Small intestine (tissue), 16 donors: Measurements from ENCODE around the gene HERC5. TPM values are rescaled to one million over a fixed set of nuclear protein-coding genes. Genes with fewer than 3 reads are reported as not detected.
A peak's percentile ranks its signal among the peaks of the same experiment; 100 is the strongest.

Experiments used
- DNase-seq, 2 donors: peaks; one replicate each; pipeline versions ENCODE4 v3.0.0 to v3.0.0-alpha.2; 2013
- FAIRE-seq: peaks from 2 replicates; lab custom pipeline; 2012; peaks lifted over from hg19 to GRCh38; lab: Jason Lieb, UNC
- H3K27ac ChIP-seq, 3 donors: one replicate each; pipeline ENCODE4 v1.5.1; 2013; ENCODE audit warnings: low read length in 2 of 3, mild to moderate bottlenecking in 2 of 3, control low read depth in 1 of 3, inconsistent platforms in 1 of 3, low read depth in 1 of 3, moderate library complexity in 1 of 3
- H3K27me3 ChIP-seq, 3 donors: one replicate each; pipeline ENCODE4 v1.6.1; 2013; ENCODE audit warnings: low read length in 3 of 3, inconsistent platforms in 1 of 3; ENCODE audit not compliant: control insufficient read depth in 3 of 3, insufficient read depth in 3 of 3
- H3K36me3 ChIP-seq, 3 donors: one replicate each; pipeline ENCODE4 v1.6.1; 2013; ENCODE audit warnings: low read length in 3 of 3, inconsistent platforms in 1 of 3, low read depth in 1 of 3, mild to moderate bottlenecking in 1 of 3, moderate library complexity in 1 of 3; ENCODE audit not compliant: control insufficient read depth in 3 of 3, insufficient read depth in 2 of 3
- H3K4me1 ChIP-seq, 3 donors: one replicate each; pipeline ENCODE4 v1.6.1; 2013; ENCODE audit warnings: low read length in 2 of 3, inconsistent platforms in 1 of 3, low read depth in 1 of 3, mild to moderate bottlenecking in 1 of 3, moderate library complexity in 1 of 3; ENCODE audit not compliant: control insufficient read depth in 3 of 3, insufficient read depth in 2 of 3
- H3K4me3 ChIP-seq, 3 donors: one replicate each; pipeline ENCODE4 v1.5.1; 2013; ENCODE audit warnings: low read length in 3 of 3, control low read depth in 1 of 3, inconsistent platforms in 1 of 3, low read depth in 1 of 3, mild to moderate bottlenecking in 1 of 3, moderate library complexity in 1 of 3
- H3K9me3 ChIP-seq, 2 donors: one replicate each; pipeline ENCODE4 v1.6.1; 2013; ENCODE audit warnings: low read depth in 1 of 2, low read length in 1 of 2; ENCODE audit not compliant: control insufficient read depth in 2 of 2, insufficient read depth in 1 of 2
- WGBS, 3 donors: extraction: QIAGEN DNeasy Blood & Tissue Kit; methylation state at CpG; one replicate each; pipeline ENCODE4 v1.1.7; 2013; 5-methylcytosine and 5-hydroxymethylcytosine counted together
- long read RNA-seq, 10 donors: transcript quantifications; one replicate each; lab custom pipeline, GENCODE V29; 2026
- polyA plus RNA-seq, 4 donors: library from polyadenylated mRNA; stranded (reverse) in 3 of 4; unstranded in 1 of 4; fragments of 200-250 nt in 3 of 4; fragments of 120-200 nt in 1 of 4; gene quantifications; one replicate each; pipeline versions ENCODE4 v1.2.1 to v1.2.3, GENCODE V29; 2013
- donor health status: healthy with polysubstance abuse.
- donor health status: control.
- donor health status: control.
- donor health status: Bipolar disorder and iron deficiency.
- donor health status: healthy.

The HERC5 gene
- polyA plus RNA-seq = 1 to 10 TPM; 2.0 to 4.3 (median 2.8) TPM
- long read RNA-seq, donor 1 = 0 reads
- long read RNA-seq, donor 2 = 0 reads
- long read RNA-seq, donor 3 = 0 reads
- long read RNA-seq, donor 4 = 0 reads
- long read RNA-seq, donor 5 = 0 reads
- long read RNA-seq, donor 6 = 0 reads
- long read RNA-seq, donor 7, partial matches to known transcripts = 0 of 2 reads
- long read RNA-seq, donor 7, other reads (novel, unspliced or antisense) = 0 of 2 reads
- long read RNA-seq, donor 8 = 0 reads
- long read RNA-seq, donor 9 = 0 reads
- long read RNA-seq, donor 10 = 0 reads

DNA sequence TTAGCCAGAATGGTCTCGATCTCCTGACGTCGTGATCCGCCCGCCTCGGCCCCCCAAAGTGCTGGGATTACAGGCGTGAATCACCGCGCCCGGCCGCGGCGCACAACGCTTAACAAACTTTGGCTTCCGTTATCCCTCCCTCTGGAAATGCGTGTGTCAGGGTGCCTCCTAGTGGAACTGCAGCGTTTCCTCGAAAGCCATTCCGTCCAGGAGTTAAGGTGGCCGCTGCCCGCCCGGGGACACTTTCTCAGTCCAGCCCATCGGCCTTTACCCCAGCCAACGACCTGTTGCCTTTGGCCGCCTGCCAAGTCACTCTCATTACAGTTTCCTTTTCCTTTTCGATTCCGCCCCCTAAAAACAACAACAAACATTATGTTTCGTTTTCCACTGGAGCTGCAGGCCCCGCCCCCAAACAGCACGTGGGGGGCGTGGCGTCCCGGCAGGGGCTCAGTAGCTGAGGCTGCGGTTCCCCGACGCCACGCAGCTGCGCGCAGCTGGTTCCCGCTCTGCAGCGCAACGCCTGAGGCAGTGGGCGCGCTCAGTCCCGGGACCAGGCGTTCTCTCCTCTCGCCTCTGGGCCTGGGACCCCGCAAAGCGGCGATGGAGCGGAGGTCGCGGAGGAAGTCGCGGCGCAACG lies at the start of gene HERC5:
Gene HERC5, plus strand, starts transcription at position 450 of the 637 bp plus-strand sequence. Its CDS starts 151 bp downstream, at position 601.
- WGBS, 3 donors = 0 to 1% (median 0%) methylated on average over 53 to 57 of the region's 57 CpGs
- FAIRE-seq = no peak
- Histone ChIP-seq H3K27ac (peak within 1 kb of the TSS in 2 of 3 donors; percentile 72 to 92), H3K4me1 (peaks cover 0 to 4% (median 0%) of the 10 kb centered on the region in 3 donors), H3K36me3 (no peaks in the 10 kb centered on the region), H3K4me3 (peak within 1 kb of the TSS; percentile 43 to 67 (median 52)), H3K9me3 (no peaks in the 10 kb centered on the region), H3K27me3 (peaks cover 0 to 21% (median 0%) of the 10 kb centered on the region in 3 donors)
- DNase-seq = peak; percentile 97

DNA sequence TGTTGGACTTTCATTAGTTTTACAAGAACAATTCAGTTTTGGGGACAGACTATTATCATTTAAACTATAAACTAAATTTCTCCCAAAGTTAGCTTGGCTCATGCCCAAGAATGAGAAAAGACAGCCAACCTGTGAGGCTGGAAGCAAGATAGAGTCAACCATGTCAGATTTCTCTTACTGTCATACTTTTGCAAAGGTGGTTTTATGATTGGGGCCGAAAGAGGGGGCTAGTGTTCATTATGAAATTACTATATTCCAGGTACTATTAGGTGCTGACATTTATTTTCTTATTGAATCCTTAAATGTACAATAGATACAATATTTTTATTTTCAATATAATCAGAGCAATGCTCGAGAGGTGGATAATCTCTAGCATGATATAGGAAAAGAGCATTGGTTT lies 47.7 kb upstream of the HERC5 start:
- H3K36me3 ChIP-seq = peaks cover 0 to 5% (median 2%) of the 10 kb centered on the region in 3 donors
- H3K4me1 ChIP-seq = no peaks in the 10 kb centered on the region
- no peaks in the 10 kb centered on the region for H3K27me3 ChIP-seq
- DNase-seq (no peak), FAIRE-seq (no peak)
- no peak overlapping the region for H3K27ac ChIP-seq
- no peaks in the 10 kb centered on the region for H3K9me3 ChIP-seq
- no peak overlapping the region for H3K4me3 ChIP-seq
- WGBS, 3 donors = 95 to 100% (median 95%) methylated on average over 2 of the region's 2 CpGs

DNA sequence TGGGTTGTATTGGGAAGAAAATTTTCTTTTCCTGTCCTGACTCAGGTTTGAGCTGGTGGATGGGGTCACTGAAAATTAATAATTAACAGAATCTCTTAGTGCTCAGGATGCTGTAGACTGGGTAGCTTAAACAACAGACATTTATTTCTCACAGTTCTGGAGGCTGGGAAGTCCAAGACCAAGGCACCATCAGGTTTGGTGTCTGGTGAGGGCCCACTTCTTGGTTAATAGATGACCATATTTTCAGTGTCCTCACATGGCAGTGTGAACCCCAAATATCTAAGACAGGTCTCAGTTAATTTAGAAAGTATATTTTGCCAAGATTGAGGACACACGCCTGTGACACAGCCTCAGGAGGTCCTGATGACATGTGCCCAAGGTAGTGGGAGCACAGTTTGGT lies 47.1 kb upstream of the HERC5 start:
- FAIRE-seq (no peak), DNase-seq (no peak)
- WGBS, 3 donors = 97 to 100% (median 100%) methylated on average over 1 of the region's 1 CpG
- Histone ChIP-seq H3K27me3 (no peaks in the 10 kb centered on the region), H3K36me3 (peaks cover 0 to 7% (median 2%) of the 10 kb centered on the region in 3 donors), H3K4me1 (no peaks in the 10 kb centered on the region), H3K9me3 (no peaks in the 10 kb centered on the region), H3K27ac (no peak overlapping the region), H3K4me3 (no peak overlapping the region)

DNA sequence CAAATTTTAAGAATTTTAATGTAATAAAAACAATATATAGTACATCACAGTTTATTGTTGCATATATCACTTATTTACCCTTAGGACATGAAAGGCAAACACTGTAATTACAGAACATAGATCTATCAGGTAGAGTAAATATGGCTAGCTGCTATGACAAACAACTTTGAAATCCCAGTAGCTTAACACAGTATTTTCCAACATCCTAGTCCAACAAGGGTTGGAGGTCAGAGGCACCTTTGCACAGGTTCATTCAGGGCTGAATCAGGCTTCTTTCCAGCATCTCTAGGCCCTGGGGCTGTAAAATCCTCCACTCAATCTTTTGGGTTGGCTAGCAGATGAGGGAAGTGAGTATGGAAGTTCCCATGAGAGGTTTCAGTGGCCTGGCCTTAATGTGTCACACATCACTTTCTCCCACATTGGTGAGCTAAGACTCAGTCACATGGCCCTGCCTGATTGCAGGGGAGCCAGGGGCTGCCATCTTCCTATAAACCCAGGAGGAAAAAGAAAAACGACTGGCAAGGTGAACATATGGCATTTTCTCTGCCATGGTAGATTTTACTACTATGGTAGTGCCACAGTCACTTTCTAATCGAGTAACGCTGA lies 45.3 kb upstream of the HERC5 start:
- H3K27me3 ChIP-seq = no peaks in the 10 kb centered on the region
- 89 to 98% (median 92%) methylated on average over 3 of the region's 3 CpGs for WGBS, 3 donors
- peaks cover 0 to 7% (median 2%) of the 10 kb centered on the region in 3 donors for H3K36me3 ChIP-seq
- no peak for DNase-seq
- H3K4me3 ChIP-seq = no peak overlapping the region
- H3K27ac ChIP-seq = no peak overlapping the region
- no peaks in the 10 kb centered on the region for H3K4me1 ChIP-seq
- no peaks in the 10 kb centered on the region for H3K9me3 ChIP-seq
- FAIRE-seq = no peak

DNA sequence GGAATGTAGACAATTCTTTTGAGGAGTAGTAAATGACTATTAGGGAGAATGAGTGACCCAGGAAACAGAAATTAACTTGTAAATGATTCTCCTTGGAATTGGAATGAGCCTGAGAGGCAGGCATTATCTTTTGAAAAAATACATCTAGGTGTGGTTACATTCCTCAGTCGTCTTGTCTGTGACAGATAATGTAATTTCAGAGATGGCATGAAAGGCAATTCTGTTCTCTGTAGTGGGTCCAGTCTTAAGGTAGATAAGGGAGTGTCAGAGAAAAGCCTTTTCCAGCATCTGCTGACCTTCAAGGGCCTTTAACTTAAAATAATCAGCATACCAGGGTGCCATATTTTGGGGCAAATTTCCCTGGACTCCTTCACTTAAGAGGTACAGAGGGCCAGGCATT lies 43.1 kb upstream of the HERC5 start:
- Histone ChIP-seq H3K27me3 (no peaks in the 10 kb centered on the region), H3K36me3 (peaks cover 0 to 7% (median 2%) of the 10 kb centered on the region in 3 donors), H3K4me1 (no peaks in the 10 kb centered on the region), H3K27ac (no peak overlapping the region), H3K4me3 (no peak overlapping the region), H3K9me3 (no peaks in the 10 kb centered on the region)
- FAIRE-seq = no peak
- DNase-seq = no peak
- WGBS, 3 donors = 30 to 67% (median 44%) methylated on average over 1 of the region's 1 CpG

DNA sequence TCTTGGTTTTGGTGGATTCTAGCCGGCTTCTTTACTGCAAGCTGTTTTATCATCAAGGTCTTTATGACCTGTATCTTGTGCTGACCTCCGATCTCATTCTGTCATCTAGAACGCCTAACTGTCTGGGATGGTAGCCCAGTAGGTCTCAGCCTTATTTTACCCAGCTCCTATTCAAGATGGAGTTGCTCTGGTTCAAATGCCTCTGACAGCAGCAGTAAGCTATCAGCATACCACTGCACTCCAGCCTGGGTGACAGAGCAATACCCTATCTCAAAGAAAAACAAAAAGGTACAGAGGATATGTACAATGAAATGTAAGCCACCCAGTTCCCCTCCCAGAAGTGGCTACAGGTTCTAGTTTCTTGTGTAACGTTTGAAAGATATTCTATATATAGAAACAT lies 42.2 kb upstream of the HERC5 start:
- DNase-seq = no peak
- H3K9me3 ChIP-seq = no peaks in the 10 kb centered on the region
- no peak overlapping the region for H3K4me3 ChIP-seq
- no peaks in the 10 kb centered on the region for H3K4me1 ChIP-seq
- no peaks in the 10 kb centered on the region for H3K27me3 ChIP-seq
- peaks cover 0 to 7% (median 2%) of the 10 kb centered on the region in 3 donors for H3K36me3 ChIP-seq
- FAIRE-seq = no peak
- 90 to 91% (median 90%) methylated on average over 4 of the region's 4 CpGs for WGBS, 3 donors
- H3K27ac ChIP-seq = no peak overlapping the region

DNA sequence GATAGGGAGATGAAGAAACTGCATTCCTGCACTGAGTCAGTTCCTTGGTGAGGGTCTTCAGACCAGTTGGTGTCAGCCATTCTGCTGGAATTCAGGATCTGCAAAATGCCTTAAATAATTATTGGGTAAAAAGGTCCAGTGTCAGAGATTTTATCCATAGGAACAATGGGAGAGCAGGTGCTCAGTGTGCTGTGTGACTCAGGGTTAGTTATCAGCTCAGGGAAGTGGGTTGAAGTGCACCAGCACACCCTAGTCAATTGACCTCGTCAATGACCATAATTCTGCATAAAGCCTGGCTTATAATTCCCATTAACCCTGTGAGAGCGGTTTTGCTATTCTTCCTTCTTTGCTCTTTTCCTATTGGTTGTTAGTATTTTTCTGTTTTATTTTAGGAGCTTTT lies 40.9 kb upstream of the HERC5 start:
- no peak overlapping the region for H3K4me3 ChIP-seq
- H3K27me3 ChIP-seq = no peaks in the 10 kb centered on the region
- no peak overlapping the region for H3K27ac ChIP-seq
- no peak for FAIRE-seq
- no peaks in the 10 kb centered on the region for H3K9me3 ChIP-seq
- H3K4me1 ChIP-seq = no peaks in the 10 kb centered on the region
- WGBS, 3 donors = 39 to 72% (median 62%) methylated on average over 2 of the region's 2 CpGs
- peaks cover 0 to 7% (median 2%) of the 10 kb centered on the region in 3 donors for H3K36me3 ChIP-seq
- DNase-seq = peak in 1 of 2 donors; percentile 84

DNA sequence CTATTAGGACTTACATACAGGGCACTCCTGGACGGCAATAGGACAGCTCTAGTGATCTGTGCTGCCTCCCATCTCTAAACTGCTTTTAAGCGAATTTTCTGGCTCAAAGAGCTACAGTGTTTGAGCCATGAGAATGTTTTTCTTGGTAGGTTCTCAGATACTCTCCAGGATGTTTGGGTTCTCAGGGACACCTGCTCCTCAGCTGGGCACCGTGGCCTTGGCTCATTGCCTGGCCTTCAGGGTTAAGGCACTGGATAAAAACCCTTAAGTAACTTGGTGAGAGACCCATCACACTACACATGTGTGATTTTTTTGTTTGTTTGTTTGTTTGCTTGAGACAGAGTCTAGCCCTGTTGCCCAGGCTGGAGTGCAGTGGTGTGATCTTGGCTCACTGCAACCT lies 38.5 kb upstream of the HERC5 start:
- no peak for DNase-seq
- no peaks in the 10 kb centered on the region for H3K4me1 ChIP-seq
- WGBS, 3 donors = 74 to 86% (median 75%) methylated on average over 3 of the region's 3 CpGs

More for the DNA sequence above, 38.5 kb upstream of the HERC5 start:
- no peak for FAIRE-seq
- Histone ChIP-seq H3K27me3 (no peaks in the 10 kb centered on the region), H3K4me3 (no peak overlapping the region), H3K36me3 (peaks cover 0 to 5% (median 2%) of the 10 kb centered on the region in 3 donors), H3K9me3 (no peaks in the 10 kb centered on the region), H3K27ac (no peak overlapping the region)
